ENCODE data around the gene OGT. TPM values are rescaled to one million over a fixed set of nuclear protein-coding genes. Genes with fewer than 3 reads are reported as not detected.
"Not testable (repeated sequence)": the region's sequence is repeated elsewhere in the genome, so short reads cannot be mapped to it uniquely, and the experiment has no call there.

Gene OGT
- total RNA-seq, 1 donor from 2014 or later, result 138 TPM

- Mint-ChIP-seq H3K4me3 (ENCODE audit: unreplicated experiment) (no peak overlapping the region), H3K9me3 (ENCODE audit: low read depth) (peaks cover 6% of the 10 kb centered on the region), H3K27me3 (ENCODE audit: low read depth) (no peaks in the 10 kb centered on the region), H3K4me1 (ENCODE audit: low read depth) (no peaks in the 10 kb centered on the region), H3K36me3 (ENCODE audit: low read depth) (peaks cover 2% of the 10 kb centered on the region), H3K27ac (ENCODE audit: unreplicated experiment) (no peak overlapping the region)
- DNase-seq (ENCODE audit: low spot score), result no peak
- TF ChIP-seq CTCF (IDR thresholded peaks at IDR 0.05), result no peak
Observed at GRCh38 chrX:71586929-71587328, 54.0 kb downstream of the OGT start.

GRCh38 chrX:71593210-71593609 lies 60.3 kb downstream of the OGT start:
- not testable (repeated sequence) for H3K27ac Mint-ChIP-seq (ENCODE audit: unreplicated experiment); H3K4me3 Mint-ChIP-seq (ENCODE audit: unreplicated experiment); DNase-seq (ENCODE audit: low spot score); H3K9me3 Mint-ChIP-seq (ENCODE audit: low read depth); H3K27me3 Mint-ChIP-seq (ENCODE audit: low read depth); H3K4me1 Mint-ChIP-seq (ENCODE audit: low read depth)
- H3K36me3 Mint-ChIP-seq (ENCODE audit: low read depth), result peaks cover 12% of the 10 kb centered on the region

- H3K9me3 Mint-ChIP-seq (ENCODE audit: low read depth), result peaks cover 24% of the 10 kb centered on the region
- no peak for DNase-seq (ENCODE audit: low spot score)
- no peak overlapping the region for H3K27ac Mint-ChIP-seq (ENCODE audit: unreplicated experiment)
- peaks cover 40% of the 10 kb centered on the region for H3K36me3 Mint-ChIP-seq (ENCODE audit: low read depth)
- no peak overlapping the region for H3K4me3 Mint-ChIP-seq (ENCODE audit: unreplicated experiment)
- TF ChIP-seq CTCF (IDR thresholded peaks at IDR 0.05), result no peak
- H3K4me1 Mint-ChIP-seq (ENCODE audit: low read depth), result peaks cover 4% of the 10 kb centered on the region
- no peaks in the 10 kb centered on the region for H3K27me3 Mint-ChIP-seq (ENCODE audit: low read depth)
Observed at GRCh38 chrX:71599965-71600364, 67.1 kb downstream of the OGT start.

- H3K27ac Mint-ChIP-seq (ENCODE audit: unreplicated experiment), result peak overlapping the region; percentile 65
- DNase-seq (ENCODE audit: low spot score), result no peak
- peaks cover 29% of the 10 kb centered on the region for H3K9me3 Mint-ChIP-seq (ENCODE audit: low read depth)
- H3K4me1 Mint-ChIP-seq (ENCODE audit: low read depth), result peaks cover 4% of the 10 kb centered on the region
- peaks cover 42% of the 10 kb centered on the region for H3K36me3 Mint-ChIP-seq (ENCODE audit: low read depth)
- TF ChIP-seq CTCF (IDR thresholded peaks at IDR 0.05), result no peak
- H3K4me3 Mint-ChIP-seq (ENCODE audit: unreplicated experiment), result no peak overlapping the region
- no peaks in the 10 kb centered on the region for H3K27me3 Mint-ChIP-seq (ENCODE audit: low read depth)
Observed at GRCh38 chrX:71603618-71604017, 70.7 kb downstream of the OGT start.

GRCh38 chrX:71604141-71604540 lies 71.2 kb downstream of the OGT start:
- TF ChIP-seq CTCF (IDR thresholded peaks at IDR 0.05), result no peak
- no peak overlapping the region for H3K4me3 Mint-ChIP-seq (ENCODE audit: unreplicated experiment)
- H3K4me1 Mint-ChIP-seq (ENCODE audit: low read depth), result peaks cover 4% of the 10 kb centered on the region
- H3K27ac Mint-ChIP-seq (ENCODE audit: unreplicated experiment), result peak overlapping the region; percentile 9
- H3K9me3 Mint-ChIP-seq (ENCODE audit: low read depth), result peaks cover 31% of the 10 kb centered on the region
- peaks cover 45% of the 10 kb centered on the region for H3K36me3 Mint-ChIP-seq (ENCODE audit: low read depth)
- H3K27me3 Mint-ChIP-seq (ENCODE audit: low read depth), result no peaks in the 10 kb centered on the region
- no peak for DNase-seq (ENCODE audit: low spot score)

GRCh38 chrX:71604796-71605568 lies 72.1 kb downstream of the OGT start:
- H3K36me3 Mint-ChIP-seq (ENCODE audit: low read depth), result peaks cover 50% of the 10 kb centered on the region
- H3K9me3 Mint-ChIP-seq (ENCODE audit: low read depth), result peaks cover 32% of the 10 kb centered on the region
- no peak overlapping the region for H3K27ac Mint-ChIP-seq (ENCODE audit: unreplicated experiment)
- no peak for TF ChIP-seq CTCF (IDR thresholded peaks at IDR 0.05)
- H3K4me3 Mint-ChIP-seq (ENCODE audit: unreplicated experiment), result no peak overlapping the region
- no peak for DNase-seq (ENCODE audit: low spot score)
- H3K4me1 Mint-ChIP-seq (ENCODE audit: low read depth), result peaks cover 4% of the 10 kb centered on the region
- H3K27me3 Mint-ChIP-seq (ENCODE audit: low read depth), result no peaks in the 10 kb centered on the region

Data from chondrocyte (in vitro differentiated cells).